Activated naive CD8-positive, alpha-beta T cell treated with anti-CD3 and anti-CD28 coated beads, Interleukin-2, amount 50 U/mL, for 24 hours (primary cell): ENCODE results near the gene PROK2.

Experiments
- ATAC-seq: fragments of 150-1000 bp; cut with Tn5 transposase; one replicate; pipeline ENCODE4 v1.10.0; 2021
- DNase-seq: peaks from one replicate; pipeline ENCODE4 v3.0.0; 2021
- H3K27ac Mint-ChIP-seq: one replicate; pipeline ENCODE4 v1.8.0; 2021; ENCODE audit warnings: mild to moderate bottlenecking, mixed read lengths
- H3K27me3 Mint-ChIP-seq: one replicate; pipeline ENCODE4 v1.8.0; 2021; ENCODE audit warnings: mixed read lengths
- H3K36me3 Mint-ChIP-seq: one replicate; pipeline ENCODE4 v1.8.0; 2021; ENCODE audit warnings: low read depth, mixed read lengths
- H3K4me1 Mint-ChIP-seq: one replicate; pipeline ENCODE4 v1.8.0; 2021; ENCODE audit warnings: mixed read lengths
- H3K4me3 Mint-ChIP-seq: one replicate; pipeline ENCODE4 v1.8.0; 2021; ENCODE audit warnings: mild to moderate bottlenecking, moderate library complexity, mixed read lengths
- H3K9me3 Mint-ChIP-seq: one replicate; pipeline ENCODE4 v1.8.0; 2021; ENCODE audit warnings: mixed read lengths

PROK2 gene, protein sequence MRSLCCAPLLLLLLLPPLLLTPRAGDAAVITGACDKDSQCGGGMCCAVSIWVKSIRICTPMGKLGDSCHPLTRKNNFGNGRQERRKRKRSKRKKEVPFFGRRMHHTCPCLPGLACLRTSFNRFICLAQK

DNA sequence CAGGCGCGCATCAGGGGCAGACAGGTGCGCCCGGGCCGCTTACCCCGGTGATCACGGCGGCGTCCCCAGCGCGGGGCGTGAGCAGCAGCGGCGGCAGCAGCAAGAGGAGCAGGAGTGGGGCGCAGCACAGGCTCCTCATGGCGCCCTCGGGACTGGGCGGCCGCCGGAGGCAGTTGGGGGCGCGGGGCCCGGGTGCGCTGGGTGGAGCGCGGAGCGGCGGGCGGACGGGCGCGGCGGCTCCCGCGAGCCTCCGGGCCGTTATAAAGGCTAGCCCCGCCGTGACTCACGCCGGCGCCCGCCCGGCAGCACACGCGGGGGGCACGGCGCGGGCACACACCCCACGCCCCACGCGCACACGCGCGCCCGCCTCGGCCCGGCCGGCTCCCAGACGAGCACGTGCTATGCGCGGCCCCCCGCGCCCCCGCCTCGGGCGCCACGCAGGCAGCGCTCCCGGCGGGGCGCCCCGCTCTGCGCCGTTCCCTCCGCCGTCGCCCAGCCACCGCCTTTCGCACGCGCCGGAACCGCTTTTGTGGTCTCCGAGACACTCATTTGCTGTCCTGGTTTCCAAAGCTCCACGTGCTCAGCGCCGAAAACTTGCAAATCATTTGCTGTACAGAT is at the start of gene PROK2:
PROK2 (minus strand) TSS at position 235 of the 618 bp plus-strand sequence; CDS start at position 139, 96 bp downstream.
- DNase-seq: peak; percentile 35
- H3K4me1 Mint-ChIP-seq: peaks cover 13% of the 10 kb centered on the region
- peak within 1 kb of the TSS; percentile 44 for H3K27ac Mint-ChIP-seq
- H3K4me3 Mint-ChIP-seq: peak within 1 kb of the TSS; percentile 79
- peaks cover 58% of the 10 kb centered on the region for H3K27me3 Mint-ChIP-seq
- ATAC-seq: peak; percentile 74
- H3K9me3 Mint-ChIP-seq: no peaks in the 10 kb centered on the region
- no peaks in the 10 kb centered on the region for H3K36me3 Mint-ChIP-seq

DNA sequence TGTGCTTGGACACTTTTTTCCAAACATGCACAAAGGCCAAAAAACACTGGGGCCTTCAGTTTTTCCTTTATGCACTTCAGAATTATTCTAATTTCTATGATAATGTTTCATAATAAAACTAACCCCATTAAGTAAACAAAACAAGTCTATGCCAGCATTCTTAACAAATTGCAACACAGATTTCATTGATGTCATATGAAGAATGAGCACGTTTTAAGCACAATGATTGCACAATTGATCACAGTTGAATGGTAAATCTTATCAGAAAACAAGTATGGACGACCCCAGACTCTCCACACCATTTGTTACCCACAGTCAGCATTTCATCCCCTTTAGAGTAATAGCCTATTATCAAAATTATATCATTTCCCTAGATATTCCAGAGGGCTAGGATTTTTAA is 46.7 kb upstream of the PROK2 start:
- Mint-ChIP-seq H3K36me3 (no peaks in the 10 kb centered on the region), H3K4me1 (no peaks in the 10 kb centered on the region), H3K27me3 (no peaks in the 10 kb centered on the region), H3K9me3 (no peaks in the 10 kb centered on the region), H3K27ac (no peak overlapping the region), H3K4me3 (no peak overlapping the region)
- no peak for ATAC-seq
- no peak for DNase-seq

DNA sequence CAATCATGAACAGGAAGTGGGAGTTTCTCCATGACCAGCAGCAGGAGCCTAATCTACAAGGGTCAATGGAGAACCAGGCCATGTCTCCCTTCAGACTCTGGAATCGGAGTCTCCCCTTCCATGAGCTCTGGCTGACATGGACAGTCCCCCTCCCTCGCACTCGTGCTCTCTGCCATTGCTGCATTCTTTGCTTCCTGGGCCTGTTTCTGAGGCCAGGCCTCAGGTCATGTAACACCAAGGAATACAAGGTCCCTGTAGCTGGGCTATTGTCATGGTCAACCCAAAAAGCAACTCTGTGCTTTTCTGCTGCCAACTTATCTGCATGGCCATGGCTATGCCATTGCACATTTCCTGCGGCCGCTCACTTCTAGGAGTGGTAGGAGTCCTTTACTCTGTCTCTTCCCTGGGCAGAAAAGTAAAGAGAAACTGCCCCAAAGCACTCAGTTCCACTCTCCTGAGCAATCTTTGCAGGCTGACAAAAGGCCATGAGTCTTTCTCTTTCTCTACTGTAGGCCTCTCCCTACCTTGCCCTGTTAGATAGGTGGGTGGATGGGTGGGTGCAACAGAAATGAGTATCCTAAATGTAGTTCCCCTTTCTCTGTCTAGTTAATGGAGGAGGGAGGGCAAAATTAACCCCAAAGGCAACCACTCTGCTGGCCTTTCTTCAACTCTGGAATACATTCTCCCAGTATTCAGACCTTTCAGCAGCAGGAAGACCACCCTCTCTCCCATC is 40.8 kb upstream of the PROK2 start:
- DNase-seq: no peak
- no peak for ATAC-seq
- no peaks in the 10 kb centered on the region for H3K9me3 Mint-ChIP-seq

DNA sequence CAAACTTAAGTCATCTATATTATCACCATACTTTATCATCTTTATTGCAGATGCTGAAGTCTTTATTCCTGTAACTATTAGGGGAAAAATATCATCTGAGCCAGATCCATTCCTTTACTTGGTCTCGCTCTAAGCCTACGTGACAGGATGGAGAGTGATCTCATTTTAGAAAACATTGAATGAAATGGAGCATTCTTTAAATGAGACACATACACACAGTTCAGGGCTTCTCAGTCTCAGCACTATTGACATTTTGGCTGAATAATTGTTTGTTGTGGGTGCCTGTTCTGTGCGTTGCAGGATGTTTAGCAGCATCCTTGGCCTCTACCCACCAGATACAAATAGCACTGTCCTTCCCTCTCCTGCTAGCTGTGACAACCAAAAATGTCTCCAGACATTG is 36.2 kb upstream of the PROK2 start:
- peaks cover 2% of the 10 kb centered on the region for H3K27me3 Mint-ChIP-seq
- no peaks in the 10 kb centered on the region for H3K9me3 Mint-ChIP-seq

More for the DNA sequence above, 40.8 kb upstream of the PROK2 start:
- Mint-ChIP-seq H3K4me1 (no peaks in the 10 kb centered on the region), H3K36me3 (no peaks in the 10 kb centered on the region), H3K4me3 (no peak overlapping the region), H3K27me3 (peaks cover 2% of the 10 kb centered on the region), H3K27ac (no peak overlapping the region)

DNA sequence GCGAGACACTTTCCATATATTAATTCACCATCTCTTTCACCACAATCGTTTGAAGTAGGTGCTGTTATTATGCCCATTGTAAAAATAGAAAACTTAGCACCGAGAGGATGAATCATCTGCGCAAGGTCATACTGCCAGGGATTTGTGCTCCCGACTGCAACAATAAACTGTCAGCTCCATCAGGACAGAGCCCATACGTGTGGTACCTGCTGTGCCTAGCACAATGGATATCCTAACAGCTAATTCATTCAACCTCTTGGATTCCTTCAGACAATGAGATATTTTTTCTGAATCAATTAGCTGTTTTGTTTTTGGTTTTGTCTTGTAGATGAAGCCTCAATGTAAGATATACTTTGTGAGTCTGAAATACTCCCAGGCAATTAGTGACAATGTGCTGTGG is 32.3 kb upstream of the PROK2 start:
- Mint-ChIP-seq H3K36me3 (no peaks in the 10 kb centered on the region), H3K27me3 (no peaks in the 10 kb centered on the region), H3K4me3 (no peak overlapping the region), H3K9me3 (no peaks in the 10 kb centered on the region), H3K4me1 (no peaks in the 10 kb centered on the region), H3K27ac (no peak overlapping the region)
- ATAC-seq (no peak), DNase-seq (no peak)

More for the DNA sequence above, 36.2 kb upstream of the PROK2 start:
- no peak for DNase-seq
- no peaks in the 10 kb centered on the region for H3K4me1 Mint-ChIP-seq
- no peaks in the 10 kb centered on the region for H3K36me3 Mint-ChIP-seq
- no peak overlapping the region for H3K4me3 Mint-ChIP-seq
- H3K27ac Mint-ChIP-seq: no peak overlapping the region
- no peak for ATAC-seq

DNA sequence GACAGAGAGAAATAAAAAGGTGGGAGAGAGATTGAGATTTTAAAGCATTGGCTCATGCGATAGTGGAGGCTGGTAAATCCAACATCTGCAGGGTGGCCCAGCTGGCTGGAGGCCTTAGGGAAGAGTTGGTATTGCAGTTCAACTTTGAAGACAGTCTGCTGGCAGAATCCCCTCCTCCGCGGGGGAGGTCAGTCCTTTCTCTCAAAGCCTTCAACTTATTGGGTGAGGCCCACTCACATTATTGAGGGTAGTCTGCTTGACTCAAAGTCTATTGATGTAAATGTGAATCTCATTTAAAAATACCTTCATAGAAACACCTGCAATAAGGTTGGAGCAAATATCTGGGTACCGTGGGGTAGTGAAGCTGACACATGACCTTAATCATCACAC is 31.8 kb upstream of the PROK2 start:
- ATAC-seq: no peak
- H3K36me3 Mint-ChIP-seq: no peaks in the 10 kb centered on the region
- no peaks in the 10 kb centered on the region for H3K4me1 Mint-ChIP-seq
- H3K9me3 Mint-ChIP-seq: no peaks in the 10 kb centered on the region
- H3K27ac Mint-ChIP-seq: no peak overlapping the region
- no peak for DNase-seq
- H3K27me3 Mint-ChIP-seq: no peaks in the 10 kb centered on the region
- H3K4me3 Mint-ChIP-seq: no peak overlapping the region

DNA sequence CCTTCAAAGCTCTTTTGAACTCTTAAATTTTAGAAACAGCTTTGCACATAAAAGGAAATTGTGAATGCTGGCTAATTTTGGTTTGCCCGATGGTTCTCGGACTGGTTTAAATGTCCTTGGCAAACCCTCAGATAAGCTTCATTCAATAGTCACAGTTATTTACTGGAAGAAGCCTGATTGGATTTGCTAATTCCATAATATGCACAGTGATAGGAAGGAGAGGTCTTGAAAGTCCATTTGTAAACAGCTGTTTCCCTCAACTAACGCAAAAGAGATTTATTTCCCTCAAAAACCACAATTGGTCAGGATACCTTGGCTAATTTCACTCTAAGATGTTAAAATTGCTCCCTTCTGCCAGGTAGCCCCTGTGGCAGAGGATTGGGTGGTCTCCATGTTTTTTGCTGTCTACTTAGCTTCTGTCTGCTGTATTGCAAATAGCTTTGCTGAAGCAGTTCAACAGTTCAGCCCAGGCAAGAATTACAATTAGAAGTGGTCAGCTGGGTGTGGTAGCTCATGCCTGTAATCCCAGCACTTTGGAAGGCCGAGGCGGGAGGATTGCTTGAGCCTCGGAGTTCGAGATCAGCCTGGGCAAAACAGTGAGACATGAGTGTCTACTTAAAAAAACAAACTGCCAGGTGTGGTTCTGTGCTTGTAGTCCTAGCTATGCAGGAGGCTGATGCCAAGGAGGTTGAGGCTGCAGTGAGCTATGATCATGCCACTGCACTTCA is 30.6 kb upstream of the PROK2 start:
- no peaks in the 10 kb centered on the region for H3K27me3 Mint-ChIP-seq
- H3K4me3 Mint-ChIP-seq: no peak overlapping the region
- DNase-seq: no peak
- H3K36me3 Mint-ChIP-seq: no peaks in the 10 kb centered on the region
- no peaks in the 10 kb centered on the region for H3K4me1 Mint-ChIP-seq
- ATAC-seq: no peak
- H3K9me3 Mint-ChIP-seq: no peaks in the 10 kb centered on the region
- no peak overlapping the region for H3K27ac Mint-ChIP-seq

DNA sequence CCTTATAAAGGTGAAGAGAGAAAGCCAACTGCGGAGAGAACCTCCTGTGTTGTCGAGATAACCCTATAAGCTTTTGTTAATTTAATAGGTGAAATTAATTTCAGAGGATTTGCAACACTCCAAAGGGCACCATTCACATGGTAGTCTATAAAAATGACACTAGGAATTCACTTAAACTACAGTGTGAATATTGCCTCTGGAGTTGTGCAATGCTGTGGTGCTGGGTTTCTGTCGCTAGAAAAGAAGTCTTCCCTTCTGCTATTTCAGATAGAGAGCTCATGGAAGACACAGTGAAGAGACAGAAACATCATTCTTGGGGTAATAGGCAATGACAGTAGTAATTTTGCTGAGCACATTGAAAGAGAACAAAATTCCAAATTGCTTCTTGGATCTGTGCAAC is 28.8 kb upstream of the PROK2 start:
- Mint-ChIP-seq H3K27me3 (no peaks in the 10 kb centered on the region), H3K36me3 (no peaks in the 10 kb centered on the region), H3K4me3 (no peak overlapping the region), H3K4me1 (no peaks in the 10 kb centered on the region), H3K27ac (no peak overlapping the region), H3K9me3 (no peaks in the 10 kb centered on the region)
- DNase-seq (no peak), ATAC-seq (no peak)

DNA sequence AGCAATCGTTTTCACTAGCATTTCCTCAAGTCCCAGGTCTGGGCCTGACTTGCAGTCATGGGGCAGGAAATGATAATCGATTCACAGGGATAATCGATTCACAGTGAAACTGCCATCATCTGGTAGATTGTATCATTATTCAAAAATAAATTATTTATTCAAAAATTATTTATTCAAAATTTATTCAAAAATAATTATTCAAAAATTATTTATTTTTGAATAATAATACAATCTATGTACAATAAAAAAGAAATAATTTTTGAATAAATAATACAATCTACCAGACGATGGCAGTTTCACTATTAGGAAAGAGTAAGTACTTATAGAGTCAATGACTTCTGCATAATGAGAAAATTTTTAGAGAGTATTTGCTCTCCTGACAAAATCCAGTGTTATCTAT is 28.1 kb upstream of the PROK2 start:
- Mint-ChIP-seq H3K4me1 (no peaks in the 10 kb centered on the region), H3K9me3 (no peaks in the 10 kb centered on the region), H3K27ac (no peak overlapping the region), H3K27me3 (no peaks in the 10 kb centered on the region), H3K4me3 (no peak overlapping the region), H3K36me3 (no peaks in the 10 kb centered on the region)
- no peak for ATAC-seq
- DNase-seq: no peak

DNA sequence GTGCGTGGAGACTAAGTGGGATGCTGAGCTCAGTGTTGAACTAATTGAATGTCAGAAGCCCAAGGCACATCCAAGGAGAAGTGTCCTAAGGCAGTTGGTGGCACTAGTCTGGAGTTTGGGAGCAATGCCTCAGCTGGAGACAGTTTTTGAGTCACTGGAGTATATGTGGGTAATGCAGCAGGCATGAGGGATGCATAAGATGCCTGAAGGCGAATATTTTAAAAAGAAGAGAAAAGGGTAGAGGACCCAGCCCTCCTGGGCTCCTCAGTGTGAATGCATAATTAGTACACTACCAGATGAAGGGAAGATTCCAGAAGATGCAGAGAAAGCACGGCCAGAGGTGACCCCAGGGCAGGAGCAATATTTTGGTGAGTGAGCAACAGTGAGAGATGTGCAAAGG is 25.1 kb upstream of the PROK2 start:
- DNase-seq (no peak), ATAC-seq (no peak)
- no peaks in the 10 kb centered on the region for H3K4me1 Mint-ChIP-seq
- no peaks in the 10 kb centered on the region for H3K36me3 Mint-ChIP-seq
- no peak overlapping the region for H3K4me3 Mint-ChIP-seq
- no peak overlapping the region for H3K27ac Mint-ChIP-seq
- no peaks in the 10 kb centered on the region for H3K27me3 Mint-ChIP-seq
- no peaks in the 10 kb centered on the region for H3K9me3 Mint-ChIP-seq

DNA sequence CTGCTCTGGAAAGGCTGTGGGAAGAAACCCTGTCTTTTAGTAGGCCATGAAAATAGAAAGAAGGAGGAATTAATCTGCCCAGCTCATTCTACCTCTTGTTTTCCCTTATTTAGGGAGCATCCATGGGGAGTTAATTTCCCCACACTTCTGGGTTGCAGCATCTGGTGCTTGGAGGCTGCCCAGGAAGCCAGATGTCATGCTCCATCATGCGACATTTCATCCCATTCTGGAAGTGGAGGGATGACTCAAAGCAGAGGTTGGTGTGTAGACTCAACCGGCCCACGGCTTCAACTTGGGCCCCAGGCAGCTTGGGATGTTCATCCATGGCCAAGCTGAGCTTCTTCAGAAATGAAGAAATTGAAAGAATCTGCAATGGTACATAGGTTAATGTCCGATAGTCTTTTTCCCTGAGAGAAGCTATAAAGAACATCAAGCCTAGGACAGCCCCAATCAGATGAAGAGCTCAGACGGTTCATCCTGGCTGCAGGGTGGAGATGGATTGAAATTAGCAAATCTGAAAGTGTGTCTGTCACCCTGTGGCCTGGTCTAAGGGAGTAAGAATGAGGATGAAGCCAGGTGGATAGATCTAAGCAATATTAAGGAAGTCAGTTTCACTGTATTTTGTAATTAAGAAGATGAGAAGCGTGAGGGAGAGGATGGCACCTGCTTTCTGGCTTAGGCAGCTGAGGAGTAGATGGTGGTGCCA is 24.5 kb upstream of the PROK2 start:
- DNase-seq (no peak), ATAC-seq (no peak)
- Mint-ChIP-seq H3K4me1 (no peaks in the 10 kb centered on the region), H3K36me3 (no peaks in the 10 kb centered on the region), H3K9me3 (no peaks in the 10 kb centered on the region), H3K27me3 (no peaks in the 10 kb centered on the region), H3K4me3 (no peak overlapping the region), H3K27ac (no peak overlapping the region)

DNA sequence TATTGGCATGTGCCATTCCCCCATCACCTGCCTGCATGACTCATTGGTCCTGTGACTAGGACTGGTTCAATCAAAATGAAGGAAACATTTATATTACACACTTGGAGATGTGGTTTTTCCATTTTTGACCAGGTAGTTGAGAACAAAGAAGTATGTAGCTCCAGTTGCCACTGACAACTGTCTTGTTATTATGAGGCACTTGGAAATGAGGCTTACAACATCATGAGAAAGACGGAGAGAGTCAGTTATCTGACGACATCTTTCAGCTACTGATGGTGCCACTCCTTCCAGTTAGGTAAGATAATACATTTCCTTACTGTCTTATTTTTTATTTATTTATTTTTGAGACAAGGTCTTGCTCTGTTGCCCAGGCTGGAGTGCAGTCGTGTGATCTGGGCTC is 21.8 kb upstream of the PROK2 start:
- no peaks in the 10 kb centered on the region for H3K9me3 Mint-ChIP-seq
- no peak overlapping the region for H3K4me3 Mint-ChIP-seq
- no peak overlapping the region for H3K27ac Mint-ChIP-seq
- peaks cover 6% of the 10 kb centered on the region for H3K27me3 Mint-ChIP-seq
- no peaks in the 10 kb centered on the region for H3K36me3 Mint-ChIP-seq
- DNase-seq (no peak), ATAC-seq (no peak)
- no peaks in the 10 kb centered on the region for H3K4me1 Mint-ChIP-seq

DNA sequence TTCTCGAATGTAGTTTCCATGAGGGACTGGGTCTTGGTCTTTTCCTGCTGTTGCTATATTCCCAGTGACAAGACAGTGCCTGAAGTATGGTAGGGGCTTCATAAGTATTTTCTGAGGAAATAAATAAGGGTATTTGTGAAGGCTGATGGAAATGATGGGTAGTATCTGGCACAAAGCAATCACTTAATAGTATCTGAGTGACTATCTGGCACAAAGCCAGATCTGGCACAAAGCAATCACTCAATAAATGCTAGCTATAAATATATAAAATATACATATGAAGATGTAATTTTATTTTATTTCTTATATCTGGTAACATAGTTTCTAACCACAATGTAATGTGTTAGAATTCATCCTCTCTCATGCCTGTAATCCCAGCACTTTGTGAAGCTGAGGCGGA is 20.7 kb upstream of the PROK2 start:
- Mint-ChIP-seq H3K4me3 (no peak overlapping the region), H3K27ac (no peak overlapping the region), H3K27me3 (peaks cover 6% of the 10 kb centered on the region), H3K4me1 (no peaks in the 10 kb centered on the region), H3K9me3 (no peaks in the 10 kb centered on the region), H3K36me3 (no peaks in the 10 kb centered on the region)
- DNase-seq (no peak), ATAC-seq (no peak)

DNA sequence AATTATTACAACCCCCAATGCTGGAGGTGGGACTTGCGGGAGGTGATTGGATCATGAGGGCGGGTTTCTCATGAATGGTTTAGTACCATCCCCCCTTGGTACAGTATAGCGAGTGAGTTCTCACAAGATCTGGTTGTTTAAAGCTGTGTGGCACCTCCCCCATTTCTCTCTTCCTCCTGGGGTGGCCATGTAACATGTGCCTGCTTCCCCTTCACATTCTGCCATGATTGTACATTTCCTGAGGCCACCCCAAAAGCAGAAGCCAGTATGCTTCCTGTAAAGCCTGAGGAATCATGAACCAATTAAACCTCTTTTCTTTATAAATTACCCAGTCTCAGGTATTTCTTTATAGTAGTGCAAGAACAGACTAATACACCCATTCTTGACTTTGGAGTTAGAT is 20.3 kb upstream of the PROK2 start:
- no peak for ATAC-seq
- H3K27me3 Mint-ChIP-seq: peaks cover 6% of the 10 kb centered on the region
- no peaks in the 10 kb centered on the region for H3K4me1 Mint-ChIP-seq
- H3K27ac Mint-ChIP-seq: no peak overlapping the region
- no peak for DNase-seq
- H3K4me3 Mint-ChIP-seq: no peak overlapping the region
- no peaks in the 10 kb centered on the region for H3K36me3 Mint-ChIP-seq
- no peaks in the 10 kb centered on the region for H3K9me3 Mint-ChIP-seq
